Non-pigmented ciliary epithelial cell (primary cell): ENCODE measurements around the gene ACSM5.
"Not testable (repeated sequence)": the region's sequence is repeated elsewhere in the genome, so short reads cannot be mapped to it uniquely, and the experiment has no call there.

Experiments used
- DNase-seq: peaks from one replicate; pipeline ENCODE4 v3.0.0-alpha.2; 2010; ENCODE audit warnings: low read depth

ACSM5 gene

DNA sequence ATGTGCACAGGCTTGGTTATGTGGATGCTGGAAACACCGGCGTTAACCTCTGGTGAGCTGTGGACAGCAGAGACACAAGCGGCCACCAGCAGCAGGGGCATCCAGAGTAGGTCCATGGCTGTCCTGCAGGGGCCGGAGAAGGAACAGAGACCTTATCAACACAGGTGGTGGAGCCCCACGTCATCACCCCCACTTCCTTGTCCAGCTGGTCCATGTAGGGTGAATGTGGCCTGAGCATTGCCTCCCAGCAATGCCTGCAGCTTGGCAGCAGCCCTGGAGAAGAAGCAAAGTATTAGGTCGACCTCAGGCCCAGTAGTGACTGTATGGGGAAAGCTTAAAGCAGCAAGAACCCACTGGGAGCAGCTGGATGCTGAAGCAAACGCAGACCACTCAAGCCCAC lies 10.1 kb upstream of the ACSM5 start:
- no peak for DNase-seq

DNA sequence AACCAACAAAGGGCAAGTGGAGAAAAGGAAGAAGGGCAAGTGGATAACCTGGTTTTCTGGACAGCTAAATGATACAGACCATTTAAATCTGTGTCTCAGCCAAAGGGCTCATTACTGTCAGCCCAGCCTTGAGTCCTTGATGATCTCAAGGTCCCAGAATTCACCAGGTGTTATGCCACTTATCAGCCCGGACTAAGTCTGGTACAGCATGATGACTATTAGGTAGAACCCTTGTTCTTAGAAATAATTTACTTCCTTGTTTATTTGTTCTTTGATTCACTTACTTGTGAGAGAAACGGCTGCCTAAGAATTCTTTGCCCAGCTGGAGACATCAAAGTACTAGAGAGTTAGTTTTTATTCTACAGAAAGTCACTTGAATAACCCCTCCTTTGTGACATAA lies 8.3 kb upstream of the ACSM5 start:
- no peak for DNase-seq

DNA sequence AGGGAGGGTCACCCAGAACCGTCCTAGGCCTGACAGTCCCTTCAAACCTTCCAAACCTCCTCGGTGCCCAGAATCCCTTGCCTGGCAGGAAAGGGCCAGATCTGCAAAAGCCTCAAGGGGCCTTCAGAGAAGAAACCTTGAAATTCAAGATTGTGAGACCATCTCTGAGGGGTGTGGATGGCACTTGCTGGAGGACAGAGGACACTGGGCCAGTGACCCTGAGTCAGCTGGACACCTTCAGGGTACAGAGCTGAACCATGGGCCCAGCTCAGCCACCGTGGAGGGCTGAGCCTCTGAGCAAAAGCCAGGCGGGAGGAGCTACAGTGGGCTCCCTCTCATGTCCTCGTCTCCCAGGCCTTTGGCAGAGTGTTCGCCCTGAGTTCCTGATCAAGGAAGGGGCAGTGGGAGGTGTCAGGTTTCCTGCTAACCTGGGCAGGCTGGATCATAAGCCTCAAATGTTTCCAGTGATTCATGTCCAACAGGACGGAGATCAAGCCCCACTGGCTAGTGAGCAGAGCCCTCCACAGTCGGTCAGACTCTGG lies 7.8 kb upstream of the ACSM5 start:
- no peak for DNase-seq

DNA sequence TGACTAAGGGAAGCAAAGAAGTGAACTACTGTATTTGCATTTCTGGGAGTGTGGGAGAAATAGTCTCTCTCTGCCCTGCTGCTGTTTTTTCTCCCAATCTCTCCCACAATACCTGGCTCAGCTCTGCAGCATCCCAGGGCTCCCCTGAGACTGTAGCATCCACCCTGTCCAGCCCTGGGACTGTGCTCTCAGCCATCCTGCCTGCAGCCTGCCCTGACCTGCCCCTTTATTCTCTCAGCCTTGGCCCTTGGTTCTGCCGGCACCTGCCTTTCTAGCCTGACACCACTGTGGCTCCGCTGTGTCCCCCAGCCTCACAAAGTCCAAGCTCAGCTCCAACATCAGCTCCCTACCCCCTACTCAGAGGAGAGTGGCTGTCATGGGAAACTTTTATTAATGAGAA lies 6.7 kb upstream of the ACSM5 start:
- no peak for DNase-seq

DNA sequence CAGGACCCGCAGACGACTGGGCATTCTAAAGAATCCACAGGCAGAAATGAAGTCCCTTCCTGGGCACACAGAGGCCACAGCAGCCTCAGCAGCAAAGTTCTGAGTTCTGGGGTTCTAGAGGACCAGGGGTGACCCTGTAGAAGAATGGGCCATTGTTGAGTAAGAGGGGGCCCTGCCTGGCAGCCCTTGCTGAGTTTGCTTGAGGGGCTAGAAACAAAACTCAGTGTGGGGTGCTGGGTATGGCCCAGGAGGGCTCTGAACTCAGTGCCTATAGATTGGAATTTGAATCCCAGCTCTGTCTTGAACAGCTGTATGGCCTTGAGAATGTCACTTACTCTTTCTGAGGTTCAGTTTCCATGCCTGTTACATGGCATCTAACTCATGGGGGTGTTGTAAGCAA lies 4.7 kb upstream of the ACSM5 start, which contains the start of gene PDILT:
Gene PDILT (minus strand): TSS at position 101 of the 400 bp plus-strand sequence. CDS start 5,437 bp downstream, outside the sequence.
- DNase-seq, result no peak

DNA sequence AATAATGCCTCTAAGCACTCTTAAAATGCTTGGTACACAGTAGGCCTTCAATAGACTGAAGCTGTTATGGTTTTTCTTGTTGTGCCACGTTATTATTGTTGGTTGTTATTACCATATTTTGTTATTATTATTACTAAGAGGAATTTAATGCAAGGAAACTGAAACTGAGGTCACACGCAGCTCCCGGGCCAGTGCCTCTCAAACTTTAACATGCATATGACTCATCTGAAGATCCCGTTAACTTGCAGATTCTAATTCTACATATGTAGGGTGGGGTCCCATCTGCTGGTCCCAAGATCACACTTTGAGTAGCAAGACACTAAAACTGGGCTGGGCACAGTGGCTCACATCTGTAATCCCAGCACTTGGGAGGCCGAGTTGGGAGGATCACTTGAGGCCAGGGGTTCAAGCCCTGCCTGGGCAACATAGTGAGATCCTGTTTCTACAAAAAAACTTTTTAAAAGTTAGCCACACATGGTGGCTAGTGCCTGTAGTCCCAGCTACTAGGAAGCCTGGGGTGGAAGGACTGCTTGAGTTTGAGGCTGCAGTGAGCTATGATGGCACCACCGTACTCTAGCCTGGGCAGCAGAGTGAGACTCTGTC lies 888 bp downstream of the ACSM5 start:
- no peak for DNase-seq

DNA sequence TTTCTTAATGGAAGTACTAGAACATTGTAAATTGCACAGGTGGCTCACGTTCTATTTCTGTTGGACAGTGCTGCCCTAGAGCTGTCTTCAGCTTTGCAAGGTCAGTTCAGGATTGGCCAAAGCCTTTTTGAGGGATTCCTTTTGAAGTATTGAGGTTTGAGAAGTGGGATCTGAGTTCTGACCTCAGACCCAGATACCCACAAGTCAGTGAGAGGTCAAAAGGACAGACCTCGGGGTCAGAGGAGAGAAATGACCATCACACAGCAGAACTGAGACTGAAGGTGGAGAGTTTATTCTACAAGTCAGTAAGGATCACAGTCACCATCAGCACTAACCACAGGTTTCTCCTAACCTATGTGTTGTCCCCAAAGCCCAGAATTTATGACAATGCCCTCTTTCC lies 1.7 kb downstream of the ACSM5 start:
- no peak for DNase-seq

DNA sequence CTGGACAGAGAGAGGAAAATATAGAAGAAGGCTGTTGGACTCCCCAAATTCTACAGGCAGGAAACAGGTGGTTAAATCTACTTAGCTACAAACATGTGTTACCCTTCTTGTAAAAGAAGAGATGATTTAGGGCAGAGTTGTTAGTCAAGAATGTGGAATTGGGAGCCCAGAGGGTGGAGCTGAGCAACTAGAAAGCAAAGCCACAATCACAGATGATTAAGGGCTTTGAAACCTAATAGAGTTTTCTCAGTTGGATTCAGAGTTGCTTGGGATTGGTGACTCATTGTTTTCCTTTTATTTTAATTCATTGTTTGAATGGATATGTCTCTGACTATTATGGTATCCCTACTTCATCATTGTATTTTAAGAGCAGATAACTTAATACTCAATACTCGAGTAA lies 6.2 kb downstream of the ACSM5 start:
- DNase-seq, result no peak

DNA sequence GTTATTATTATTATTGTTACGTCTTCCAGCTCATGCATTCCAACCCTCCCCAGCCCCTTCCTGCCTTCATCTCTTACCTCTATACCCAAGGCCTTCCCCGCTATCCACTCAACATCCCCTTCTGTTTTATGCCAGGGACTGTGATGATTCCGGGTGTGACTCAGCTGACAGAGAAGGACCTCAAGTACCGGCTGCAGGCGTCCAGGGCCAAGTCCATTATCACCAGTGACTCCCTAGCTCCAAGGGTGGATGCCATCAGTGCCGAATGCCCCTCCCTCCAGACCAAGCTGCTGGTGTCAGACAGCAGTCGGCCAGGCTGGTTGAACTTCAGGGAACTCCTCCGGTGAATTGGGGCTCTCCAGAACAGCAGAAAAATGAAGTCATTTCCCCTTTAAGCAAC lies 9.8 kb downstream of the ACSM5 start:
- not testable (repeated sequence) for DNase-seq

DNA sequence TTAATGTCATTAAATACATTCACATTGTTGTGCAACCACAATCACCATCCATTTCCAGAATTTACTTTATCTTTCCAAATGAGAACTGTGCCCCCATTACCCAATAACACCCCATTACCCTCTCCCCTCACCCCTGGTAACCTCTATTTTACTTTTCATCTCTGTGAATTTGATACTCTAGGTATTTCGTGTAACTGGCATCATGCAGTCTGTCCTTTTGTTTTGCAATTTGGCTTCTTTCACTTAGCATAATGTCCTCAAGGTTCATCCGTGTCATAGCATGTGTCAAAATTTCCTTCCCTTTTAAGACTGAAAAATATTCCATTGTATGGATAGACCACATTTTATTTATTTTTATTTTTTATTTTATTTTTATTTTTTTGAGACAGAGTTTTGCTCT lies 12.4 kb downstream of the ACSM5 start:
- DNase-seq, result not testable (repeated sequence)

DNA sequence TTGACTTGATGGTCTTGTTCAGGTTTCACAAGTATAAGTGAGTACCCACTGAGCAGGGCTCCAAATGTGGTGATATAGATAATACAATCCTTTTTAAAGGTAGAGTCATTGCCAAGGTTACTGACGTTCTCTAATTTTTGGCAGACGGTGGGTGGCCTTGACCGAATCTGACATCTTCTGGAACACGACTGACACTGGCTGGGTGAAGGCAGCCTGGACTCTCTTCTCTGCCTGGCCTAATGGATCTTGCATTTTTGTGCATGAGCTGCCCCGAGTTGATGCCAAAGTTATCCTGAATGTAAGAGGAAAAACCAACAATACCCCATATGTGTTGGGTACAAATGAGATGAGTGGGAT lies 14.4 kb downstream of the ACSM5 start:
- DNase-seq, result not testable (repeated sequence)

DNA sequence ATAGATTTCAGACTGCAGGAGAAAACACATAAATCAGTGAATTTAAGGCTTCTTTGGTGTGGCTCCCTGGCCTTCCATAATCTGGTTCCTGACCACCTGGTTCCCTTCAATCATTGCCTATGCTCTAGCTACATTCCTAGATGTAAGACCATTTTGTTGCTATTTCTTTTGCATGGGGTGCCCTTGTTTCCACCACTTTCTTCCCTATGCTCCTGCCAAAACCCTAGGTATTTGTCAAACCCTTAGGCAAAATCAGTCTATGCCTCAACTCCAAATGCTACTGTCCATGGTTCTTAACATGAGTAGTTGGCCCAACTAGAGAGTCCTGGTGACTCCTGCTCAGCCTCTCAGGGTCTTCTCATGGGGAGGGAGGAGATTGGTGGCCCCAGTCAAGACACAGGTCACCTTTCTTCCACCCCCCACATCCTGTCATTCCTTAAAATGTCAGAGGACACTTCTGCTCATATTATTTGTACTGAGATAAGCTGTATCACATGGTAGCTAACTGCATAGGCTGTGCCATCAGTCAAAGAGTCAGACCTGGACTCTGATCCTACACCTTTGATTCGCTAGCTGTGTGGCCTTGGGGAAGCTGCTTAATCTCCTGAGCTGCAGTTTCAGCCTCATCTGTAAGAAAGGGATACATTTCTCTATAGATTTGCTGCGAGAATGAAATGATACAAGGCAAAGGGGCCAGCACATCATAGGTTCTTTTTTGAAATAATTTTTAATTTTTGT lies 15.0 kb downstream of the ACSM5 start:
- no peak for DNase-seq

DNA sequence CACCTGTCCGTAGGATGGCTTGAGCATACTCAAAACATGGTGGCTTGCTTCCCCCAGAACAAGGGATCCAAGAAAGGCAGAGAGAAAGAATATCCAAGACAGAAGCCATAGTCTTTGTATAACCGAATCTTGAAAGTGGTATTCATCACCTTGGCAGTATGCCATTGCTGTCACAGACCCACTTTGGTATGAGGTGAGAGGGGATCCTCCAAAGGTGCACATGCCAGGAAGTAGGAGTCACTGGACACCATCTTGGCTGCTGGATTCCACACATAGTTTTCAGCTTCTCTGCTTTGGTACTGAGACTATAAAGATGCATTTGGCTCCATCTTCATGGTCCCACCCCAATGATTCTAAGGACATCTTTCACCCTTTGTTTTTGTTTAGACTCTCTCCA lies 18.1 kb downstream of the ACSM5 start:
- not testable (repeated sequence) for DNase-seq

DNA sequence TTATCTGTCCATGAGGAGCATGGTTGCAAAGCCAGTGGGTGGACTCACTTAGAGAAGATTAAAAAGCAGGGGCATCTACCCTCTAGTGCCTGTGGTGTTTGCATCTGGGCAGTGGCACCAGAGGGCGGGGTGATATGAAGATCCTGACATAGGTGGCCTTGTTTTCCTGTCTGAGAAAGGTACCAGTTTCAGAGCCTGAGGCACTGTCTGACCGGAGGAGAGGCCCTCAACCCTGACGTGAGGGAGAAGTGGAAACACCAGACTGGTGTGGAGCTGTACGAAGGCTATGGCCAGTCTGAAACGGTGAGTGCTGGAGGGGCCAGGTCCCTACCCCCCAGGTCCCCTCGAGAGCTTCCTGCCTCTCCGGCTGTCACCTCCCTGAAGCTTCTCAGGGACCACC lies 20.2 kb downstream of the ACSM5 start:
- DNase-seq, result not testable (repeated sequence)

DNA sequence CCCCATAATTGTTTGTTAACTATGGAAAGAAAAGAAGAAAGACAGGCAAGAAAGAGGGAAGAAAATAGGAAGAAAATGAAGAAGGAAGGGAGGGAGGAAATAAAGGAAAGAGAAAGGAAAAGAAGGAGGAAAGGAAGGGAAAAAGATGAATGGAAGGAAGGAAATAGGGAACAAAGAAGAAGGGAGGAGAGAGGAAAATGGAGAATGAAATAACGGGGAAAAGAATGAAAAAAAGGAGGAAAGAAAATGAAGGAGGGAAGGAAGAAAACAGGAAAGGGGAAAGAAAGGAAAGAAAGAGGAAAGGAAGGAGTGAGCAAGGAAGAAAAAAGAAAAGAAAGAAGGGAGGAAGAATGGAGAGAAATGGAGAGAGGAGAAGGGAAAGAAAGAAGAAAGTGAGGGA lies 21.1 kb downstream of the ACSM5 start:
- not testable (repeated sequence) for DNase-seq

DNA sequence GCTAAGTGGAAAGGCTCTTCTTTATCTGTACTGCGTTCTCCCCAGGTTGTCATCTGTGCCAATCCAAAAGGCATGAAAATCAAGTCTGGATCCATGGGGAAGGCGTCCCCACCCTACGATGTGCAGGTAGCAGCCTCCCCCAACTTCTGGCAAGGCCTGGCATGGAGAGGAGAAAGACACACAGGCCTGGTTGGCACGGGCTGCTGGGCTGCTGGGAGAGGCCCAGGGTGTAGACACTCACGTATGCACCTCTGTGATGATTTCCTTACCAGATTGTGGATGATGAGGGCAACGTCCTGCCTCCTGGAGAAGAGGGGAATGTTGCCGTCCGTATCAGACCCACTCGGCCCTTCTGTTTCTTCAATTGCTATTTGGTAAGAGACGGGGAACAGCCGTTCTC lies 21.6 kb downstream of the ACSM5 start:
- no peak for DNase-seq

DNA sequence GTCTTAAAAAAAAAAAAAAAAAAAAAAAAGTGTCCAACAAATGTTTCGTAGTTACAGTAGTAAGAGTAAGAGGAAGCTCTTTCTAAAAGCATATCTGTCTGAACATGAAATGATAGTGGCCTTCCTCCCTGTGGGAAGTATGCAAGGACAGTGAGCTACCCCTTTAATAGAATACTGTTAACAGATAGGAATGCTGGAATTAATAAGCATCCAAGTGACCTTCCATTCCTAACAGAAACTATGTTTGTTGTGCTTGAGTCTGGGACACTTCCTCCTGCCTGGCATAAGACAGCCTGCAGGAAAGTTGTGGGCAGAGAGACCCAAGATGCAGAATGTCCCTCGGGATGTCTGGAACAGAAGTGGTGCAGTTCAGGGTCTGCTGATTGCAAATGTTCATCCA lies 29.6 kb downstream of the ACSM5 start:
- DNase-seq, result not testable (repeated sequence)

DNA sequence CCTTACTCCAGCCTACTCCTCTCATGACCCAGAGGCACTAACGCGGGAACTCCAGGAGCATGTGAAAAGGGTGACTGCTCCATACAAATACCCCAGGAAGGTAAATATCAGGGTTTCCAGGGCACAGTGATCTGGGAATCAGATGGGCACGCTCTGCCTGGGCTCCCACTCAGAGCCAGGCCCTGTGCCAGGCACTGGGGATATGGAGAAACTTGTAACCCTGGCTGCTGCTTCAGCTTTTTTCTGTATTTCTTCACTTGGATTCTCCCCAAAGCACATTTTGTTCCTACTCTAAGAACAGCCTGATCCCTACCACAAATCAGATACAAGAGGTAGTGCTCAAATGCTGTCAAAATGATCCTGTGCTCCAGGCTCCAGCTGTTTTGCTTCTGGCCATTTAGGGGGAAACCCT lies 30.5 kb downstream of the ACSM5 start:
- DNase-seq, result not testable (repeated sequence)

DNA sequence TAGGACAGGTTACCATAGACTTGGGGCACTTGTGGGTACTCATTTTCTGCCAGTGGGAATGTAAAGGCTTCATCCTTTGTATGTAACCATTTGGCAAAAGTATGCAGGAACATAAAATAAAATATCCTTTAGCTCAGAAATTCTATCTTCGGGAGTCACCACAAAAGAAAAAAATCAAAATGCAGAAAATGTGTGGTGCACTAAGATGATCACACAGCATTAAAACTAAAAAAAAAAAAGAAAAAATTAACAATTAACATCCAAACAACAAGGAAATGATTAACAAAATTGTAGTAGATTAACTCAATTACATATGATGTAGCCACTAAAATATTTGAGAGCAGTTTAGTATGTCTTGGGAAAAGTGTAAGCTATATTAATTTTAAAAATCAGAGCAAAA lies 31.4 kb downstream of the ACSM5 start:
- not testable (repeated sequence) for DNase-seq

DNA sequence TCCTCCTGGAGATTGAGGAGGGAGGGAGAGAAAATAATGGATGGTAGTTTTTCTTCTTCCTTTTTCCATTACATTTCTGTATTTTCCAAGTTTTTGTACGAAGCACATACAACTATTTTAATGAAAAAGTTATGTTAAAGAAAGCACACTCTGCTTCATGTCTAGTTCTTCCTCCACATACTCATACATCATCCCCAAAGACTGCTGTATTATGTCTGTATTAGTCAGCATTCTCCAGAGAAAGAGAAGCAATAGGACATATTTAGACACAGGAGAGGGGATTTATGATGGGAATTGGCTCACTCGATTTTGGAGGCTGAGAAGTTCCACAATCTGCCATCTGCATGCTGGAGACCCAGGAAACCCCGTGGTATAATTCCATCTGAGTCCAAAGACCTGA lies 31.9 kb downstream of the ACSM5 start:
- no peak for DNase-seq

DNA sequence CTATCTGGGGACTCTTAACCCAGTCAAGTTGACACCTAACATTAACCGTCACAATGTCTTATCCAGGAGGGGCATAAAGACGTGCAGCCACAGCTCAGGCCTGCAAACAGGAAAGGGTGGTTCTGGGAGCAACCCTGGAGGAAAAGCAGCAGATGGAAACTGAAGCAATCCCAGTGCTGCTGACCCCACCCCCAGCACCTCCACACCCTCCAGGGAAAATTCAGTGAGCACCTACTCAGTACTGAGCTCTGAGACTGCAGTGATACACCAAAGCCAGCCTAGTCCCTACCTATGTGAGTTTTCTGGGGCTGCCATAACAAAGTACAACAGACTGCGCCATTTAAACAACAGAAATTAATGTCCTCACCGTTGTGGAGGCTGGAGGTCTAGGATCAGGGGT lies 32.5 kb downstream of the ACSM5 start:
- not testable (repeated sequence) for DNase-seq

DNA sequence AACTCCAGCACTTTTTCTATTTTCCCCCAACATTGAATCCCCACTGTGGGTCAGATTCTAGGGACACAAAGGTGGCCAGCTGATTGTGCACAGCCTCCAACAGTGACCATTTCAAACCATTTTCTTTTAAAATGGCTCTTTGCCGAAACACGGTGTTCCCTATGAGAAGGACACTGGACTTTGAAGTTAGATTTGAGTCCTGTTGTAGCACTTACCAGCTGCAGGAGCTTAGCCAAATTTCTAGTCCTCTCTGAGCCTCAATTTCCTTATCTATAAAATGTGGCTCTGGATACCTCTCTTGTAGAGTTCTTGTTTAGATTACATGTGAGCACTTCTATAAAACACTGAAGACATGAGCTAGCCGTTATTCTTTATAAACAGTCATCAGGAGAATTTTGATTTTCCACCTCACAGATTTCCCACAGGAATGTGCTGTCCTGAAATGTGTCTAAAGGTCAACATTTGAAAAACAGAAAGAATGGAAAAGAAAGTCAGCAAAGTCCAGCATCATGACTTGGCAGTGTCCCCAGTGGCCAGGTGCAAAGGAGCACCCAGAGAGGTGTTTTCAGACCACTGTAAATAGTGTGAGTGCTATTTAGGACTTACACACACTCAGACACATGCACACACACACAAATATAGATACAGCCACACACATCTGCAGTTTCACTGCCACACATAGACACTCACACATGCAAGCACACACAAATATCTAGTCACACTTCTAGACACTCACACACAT lies 37.5 kb downstream of the ACSM5 start:
- DNase-seq, result not testable (repeated sequence)

DNA sequence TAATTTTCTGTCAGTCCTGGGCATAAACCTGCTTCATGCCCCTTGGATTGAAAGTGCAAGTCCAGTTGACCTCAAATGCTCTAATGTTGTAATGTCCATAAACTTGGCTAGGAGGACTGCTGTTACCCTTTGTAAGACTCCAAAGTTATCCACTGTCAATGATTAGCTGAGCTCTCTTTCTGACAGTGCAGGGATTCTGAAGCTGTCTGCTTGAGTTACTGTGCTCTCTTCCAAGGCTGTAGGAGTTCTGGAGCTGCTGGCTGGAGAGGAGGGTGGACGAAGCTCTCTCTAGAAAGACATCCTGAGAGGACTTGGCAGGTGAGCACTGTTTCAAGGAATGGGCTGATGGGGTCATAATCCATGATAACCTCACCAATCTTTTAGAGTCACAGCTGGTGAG lies 42.0 kb downstream of the ACSM5 start, which contains the start of gene ACSM2A:
Gene ACSM2A (plus strand): TSS at position 158 of the 400 bp plus-strand sequence. CDS start 8,594 bp downstream, outside the sequence.
- not testable (repeated sequence) for DNase-seq
